Astrocyte (in vitro differentiated cells and primary cell): ENCODE results near the gene EIF4G2. TPM values are rescaled to one million over a fixed set of nuclear protein-coding genes. Genes with fewer than 3 reads are reported as not detected.

ENCODE experiments used
- DNase-seq: peaks from one replicate; pipeline ENCODE4 v3.0.0-alpha.2; 2010; ENCODE audit warnings: low read depth
- FAIRE-seq: peaks from 2 replicates; lab custom pipeline; 2011; peaks lifted over from hg19 to GRCh38; lab: Jason Lieb, UNC
- H2AFZ ChIP-seq: 2 replicates; pipeline ENCODE4 v1.6.0; 2012; ENCODE audit warnings: low read depth, low read length, inconsistent platforms
- H3K27ac ChIP-seq: 2 replicates; pipeline ENCODE4 v1.5.1; 2011; ENCODE audit warnings: low read depth, low read length, inconsistent platforms
- H3K27me3 ChIP-seq: 2 replicates; pipeline ENCODE4 v1.6.0; 2011; ENCODE audit warnings: low read length, inconsistent platforms; ENCODE audit not compliant: insufficient read depth
- H3K36me3 ChIP-seq: 2 replicates; pipeline ENCODE4 v1.5.1; 2011; ENCODE audit warnings: low read length, inconsistent platforms; ENCODE audit not compliant: insufficient read depth
- H3K4me1 ChIP-seq: 2 replicates; pipeline ENCODE4 v1.5.1; 2011; ENCODE audit warnings: low read length, inconsistent platforms; ENCODE audit not compliant: insufficient read depth
- H3K4me2 ChIP-seq: 2 replicates; pipeline ENCODE4 v1.6.0; 2012; ENCODE audit warnings: low read length, inconsistent platforms
- H3K4me3 ChIP-seq: 2 replicates; pipeline ENCODE4 v1.5.1; 2011; ENCODE audit warnings: low read depth, mild to moderate bottlenecking, low read length, inconsistent platforms; ENCODE audit not compliant: insufficient read depth
- H3K79me2 ChIP-seq: 2 replicates; pipeline ENCODE4 v1.6.0; 2012; ENCODE audit warnings: mild to moderate bottlenecking, low read length, inconsistent platforms; ENCODE audit not compliant: insufficient read depth
- H3K9ac ChIP-seq: 2 replicates; pipeline ENCODE4 v1.6.0; 2012; ENCODE audit warnings: mild to moderate bottlenecking, low read length, inconsistent platforms
- H3K9me3 ChIP-seq: 2 replicates; pipeline ENCODE4 v1.5.1; 2012; ENCODE audit warnings: low read depth, mild to moderate bottlenecking, low read length, inconsistent platforms; ENCODE audit not compliant: insufficient read depth
- H4K20me1 ChIP-seq: 2 replicates; pipeline ENCODE4 v1.6.0; 2012; ENCODE audit warnings: low read length, inconsistent platforms; ENCODE audit not compliant: insufficient read depth
- H3K27ac Mint-ChIP-seq: one replicate; pipeline ENCODE4 v1.8.0; 2021; ENCODE audit warnings: mild to moderate bottlenecking, mixed read lengths; ENCODE audit not compliant: unreplicated experiment
- H3K27me3 Mint-ChIP-seq: one replicate; pipeline ENCODE4 v1.8.0; 2021; ENCODE audit warnings: low read depth, mixed read lengths; ENCODE audit not compliant: unreplicated experiment
- H3K36me3 Mint-ChIP-seq: one replicate; pipeline ENCODE4 v1.8.0; 2021; ENCODE audit warnings: low read depth, mixed read lengths; ENCODE audit not compliant: unreplicated experiment
- H3K4me1 Mint-ChIP-seq: one replicate; pipeline ENCODE4 v1.8.0; 2021; ENCODE audit warnings: low read depth, mixed read lengths; ENCODE audit not compliant: unreplicated experiment
- H3K4me3 Mint-ChIP-seq: one replicate; pipeline ENCODE4 v1.8.0; 2021; ENCODE audit warnings: mild to moderate bottlenecking, moderate library complexity, mixed read lengths; ENCODE audit not compliant: unreplicated experiment
- H3K9me3 Mint-ChIP-seq: one replicate; pipeline ENCODE4 v1.8.0; 2021; ENCODE audit warnings: mild to moderate bottlenecking, mixed read lengths; ENCODE audit not compliant: unreplicated experiment
- CTCF ChIP-seq: IDR thresholded peaks from 2 replicates; pipeline ENCODE4 v1.5.1; 2011; ENCODE audit warnings: low read depth, mild to moderate bottlenecking, inconsistent platforms, low read length, moderate library complexity; ENCODE audit not compliant: insufficient read depth
- EZH2 ChIP-seq: IDR thresholded peaks from 2 replicates; pipeline ENCODE4 v1.6.1; 2012; ENCODE audit warnings: mild to moderate bottlenecking, low read length, inconsistent platforms; ENCODE audit not compliant: insufficient read depth
- total RNA-seq: library from RNA; stranded (reverse); gene quantifications from 2 replicates; pipeline ENCODE4 v1.2.1, GENCODE V29; 2021

Gene EIF4G2
- total RNA-seq, 1 donor from 2014 or later, result 1,364 TPM

- Mint-ChIP-seq H3K36me3 (peaks cover 29% of the 10 kb centered on the region), H3K4me1 (no peaks in the 10 kb centered on the region), H3K9me3 (no peaks in the 10 kb centered on the region), H3K27ac (no peak overlapping the region), H3K4me3 (no peak overlapping the region), H3K27me3 (no peaks in the 10 kb centered on the region)
- FAIRE-seq (no peak), DNase-seq (no peak)
- Histone ChIP-seq H3K79me2 (no peaks in the 10 kb centered on the region), H3K27me3 (no peaks in the 10 kb centered on the region), H2AFZ (no peak overlapping the region), H3K9ac (no peak overlapping the region), H3K4me2 (no peak overlapping the region), H3K9me3 (no peaks in the 10 kb centered on the region), H3K27ac (no peak overlapping the region), H3K4me1 (no peaks in the 10 kb centered on the region), H3K36me3 (peaks cover 56% of the 10 kb centered on the region), H4K20me1 (no peaks in the 10 kb centered on the region), H3K4me3 (no peak overlapping the region)
- TF ChIP-seq CTCF (no peak), EZH2 (no peak)
These were observed 37.3 kb downstream of the EIF4G2 start for GRCh38 chr11:10771457-10771856.

DNA sequence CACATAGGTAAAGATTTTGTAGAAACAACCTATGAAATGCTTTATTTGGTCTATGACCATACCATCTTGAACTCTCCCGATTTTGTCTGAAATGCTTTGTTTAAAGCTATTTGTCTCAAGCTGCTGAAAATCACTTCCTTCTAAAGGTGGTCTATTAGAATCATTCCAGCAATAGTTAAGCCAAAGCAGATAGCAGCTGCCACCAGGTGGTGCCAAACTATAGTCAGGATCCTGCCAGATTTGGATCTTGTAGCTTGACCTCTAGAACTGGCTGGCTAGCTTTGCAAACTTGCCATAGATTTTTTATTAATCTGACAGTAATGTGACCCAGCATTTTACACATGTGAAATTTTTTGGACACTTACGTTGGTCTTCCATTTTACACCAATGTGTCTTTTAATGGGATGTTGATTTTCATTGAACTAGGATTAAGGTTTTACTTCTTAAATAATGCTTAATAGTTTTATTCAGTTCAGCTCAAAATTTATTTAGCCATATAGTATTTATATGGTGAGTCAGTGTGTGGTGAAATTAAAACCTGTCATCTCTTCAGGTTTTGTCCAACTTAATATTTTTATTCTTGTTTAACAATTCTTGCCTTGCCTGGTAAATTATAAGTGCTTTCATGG is 38.0 kb downstream of the EIF4G2 start:
- peaks cover 54% of the 10 kb centered on the region for H3K36me3 ChIP-seq
- no peaks in the 10 kb centered on the region for H3K27me3 ChIP-seq
- Mint-ChIP-seq H3K27ac (no peak overlapping the region), H3K4me1 (no peaks in the 10 kb centered on the region), H3K4me3 (no peak overlapping the region), H3K36me3 (peaks cover 29% of the 10 kb centered on the region), H3K9me3 (no peaks in the 10 kb centered on the region), H3K27me3 (no peaks in the 10 kb centered on the region)
- no peak overlapping the region for H3K27ac ChIP-seq
- FAIRE-seq (no peak), DNase-seq (peak; percentile 23)
- no peaks in the 10 kb centered on the region for H3K9me3 ChIP-seq
- H3K4me1 ChIP-seq, result no peaks in the 10 kb centered on the region
- H2AFZ ChIP-seq, result no peak overlapping the region
- H3K9ac ChIP-seq, result no peak overlapping the region
- no peaks in the 10 kb centered on the region for H3K79me2 ChIP-seq
- no peak overlapping the region for H3K4me2 ChIP-seq
- no peak for TF ChIP-seq EZH2
- peak; percentile 80 for TF ChIP-seq CTCF
- no peaks in the 10 kb centered on the region for H4K20me1 ChIP-seq
- no peak overlapping the region for H3K4me3 ChIP-seq

- H4K20me1 ChIP-seq, result peaks cover 2% of the 10 kb centered on the region
- no peak for FAIRE-seq
- no peaks in the 10 kb centered on the region for H3K27me3 Mint-ChIP-seq
These were observed 44.3 kb downstream of the EIF4G2 start for GRCh38 chr11:10764412-10764811.

More at GRCh38 chr11:10764412-10764811, 44.3 kb downstream of the EIF4G2 start:
- DNase-seq, result no peak
- Histone ChIP-seq H2AFZ (no peak overlapping the region), H3K79me2 (no peaks in the 10 kb centered on the region), H3K4me2 (no peak overlapping the region), H3K4me1 (no peaks in the 10 kb centered on the region), H3K9me3 (no peaks in the 10 kb centered on the region), H3K9ac (no peak overlapping the region), H3K36me3 (peaks cover 51% of the 10 kb centered on the region), H3K27ac (no peak overlapping the region), H3K4me3 (no peak overlapping the region), H3K27me3 (no peaks in the 10 kb centered on the region)
- Mint-ChIP-seq H3K36me3 (peaks cover 7% of the 10 kb centered on the region), H3K4me3 (no peak overlapping the region), H3K9me3 (no peaks in the 10 kb centered on the region), H3K4me1 (peaks cover 3% of the 10 kb centered on the region), H3K27ac (no peak overlapping the region)
- TF ChIP-seq EZH2, result no peak
- TF ChIP-seq CTCF, result no peak
